ENCODE measurements around the gene PTPRCAP. TPM values are rescaled to one million over a fixed set of nuclear protein-coding genes. Genes with fewer than 3 reads are reported as not detected.

The PTPRCAP gene
- total RNA-seq, 4 donors from 2014 or later, result 13.2 to 78.9 (median 53.9) TPM

DNA sequence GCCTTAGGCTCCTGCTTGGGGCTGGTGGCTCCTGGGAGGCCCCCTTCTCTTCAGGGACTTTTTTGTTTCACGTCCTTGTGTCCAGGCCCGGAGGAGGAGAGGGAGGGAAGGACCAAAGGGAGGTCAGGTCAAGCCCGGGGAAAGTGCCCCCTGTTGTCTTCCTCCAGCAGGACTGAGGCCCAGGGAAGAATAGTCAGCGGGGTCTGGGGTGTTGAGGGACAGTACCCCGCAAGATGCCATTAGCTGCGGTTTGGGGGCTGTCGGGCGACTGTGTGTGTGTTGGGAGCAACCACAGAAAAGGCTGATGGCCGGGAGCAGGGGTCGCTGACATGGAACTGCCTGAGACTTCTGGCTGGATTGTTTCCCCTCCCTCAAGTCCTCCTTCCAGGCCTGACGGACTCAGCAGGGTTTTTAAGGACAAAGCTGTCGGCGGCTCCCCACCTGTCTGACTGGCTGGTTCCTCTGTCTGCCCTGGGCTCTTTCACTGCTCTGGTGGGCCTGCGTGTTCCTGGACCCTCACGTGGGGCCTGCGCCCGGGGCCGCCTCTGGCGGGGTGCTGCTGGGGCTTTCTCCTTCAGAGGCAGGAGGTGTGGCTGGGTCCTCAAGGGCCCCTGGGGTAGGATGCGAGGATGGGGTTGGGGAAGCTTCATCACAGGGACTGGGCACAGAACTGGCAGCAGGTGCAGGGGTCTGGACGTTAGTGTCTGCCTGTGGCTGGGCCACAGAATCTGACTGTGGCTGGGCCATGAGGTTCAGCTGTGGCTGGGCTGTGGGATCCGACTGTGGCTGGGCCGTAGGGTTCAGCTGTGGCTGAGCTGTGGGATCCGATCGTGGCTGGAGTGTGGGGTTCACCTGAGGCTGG lies 13.5 kb upstream of the PTPRCAP start:
- Histone ChIP-seq H3K4me3 (no peak overlapping the region), H3K36me3 (no peaks in the 10 kb centered on the region), H3K9me3 (no peaks in the 10 kb centered on the region), H3K27ac (no peak overlapping the region), H3K4me1 (no peaks in the 10 kb centered on the region), H3K27me3 (no peaks in the 10 kb centered on the region)
- intact Hi-C loops (cut with DNase I; ENCODE audit: low total_unique reads), result no loop called here
- 87 to 100% methylated on average over 6 to 25 of the region's 25 CpGs for WGBS, 2 donors (ENCODE audit: low coverage in 1 of 2)
- no peak for DNase-seq
- TF ChIP-seq, protein P1, sequence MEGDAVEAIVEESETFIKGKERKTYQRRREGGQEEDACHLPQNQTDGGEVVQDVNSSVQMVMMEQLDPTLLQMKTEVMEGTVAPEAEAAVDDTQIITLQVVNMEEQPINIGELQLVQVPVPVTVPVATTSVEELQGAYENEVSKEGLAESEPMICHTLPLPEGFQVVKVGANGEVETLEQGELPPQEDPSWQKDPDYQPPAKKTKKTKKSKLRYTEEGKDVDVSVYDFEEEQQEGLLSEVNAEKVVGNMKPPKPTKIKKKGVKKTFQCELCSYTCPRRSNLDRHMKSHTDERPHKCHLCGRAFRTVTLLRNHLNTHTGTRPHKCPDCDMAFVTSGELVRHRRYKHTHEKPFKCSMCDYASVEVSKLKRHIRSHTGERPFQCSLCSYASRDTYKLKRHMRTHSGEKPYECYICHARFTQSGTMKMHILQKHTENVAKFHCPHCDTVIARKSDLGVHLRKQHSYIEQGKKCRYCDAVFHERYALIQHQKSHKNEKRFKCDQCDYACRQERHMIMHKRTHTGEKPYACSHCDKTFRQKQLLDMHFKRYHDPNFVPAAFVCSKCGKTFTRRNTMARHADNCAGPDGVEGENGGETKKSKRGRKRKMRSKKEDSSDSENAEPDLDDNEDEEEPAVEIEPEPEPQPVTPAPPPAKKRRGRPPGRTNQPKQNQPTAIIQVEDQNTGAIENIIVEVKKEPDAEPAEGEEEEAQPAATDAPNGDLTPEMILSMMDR (IDR thresholded peaks at IDR 0.05), result no peak
- TF ChIP-seq EP300 (IDR thresholded peaks at IDR 0.05; ENCODE audit: low read depth), result no peak
- no peak for TF ChIP-seq POLR2A (IDR thresholded peaks at IDR 0.05)
- TF ChIP-seq POLR2AphosphoS5 (IDR thresholded peaks at IDR 0.05), result no peak
- in situ Hi-C loops (cut with MboI; ENCODE audit: low pct_ligation_motif_present in 1 of 4, low pct_unique_long_range_greater_than_20kb in 1 of 4, low sequenced_read_pairs in 3 of 4), result no loop called here

GRCh38 chr11:67449116-67449844 lies 11.8 kb upstream of the PTPRCAP start:
- Histone ChIP-seq H3K4me1 (peaks cover 0 to 11% (median 8%) of the 10 kb centered on the region in 4 donors), H3K27ac (peak overlapping the region in 1 of 4 donors; percentile 46), H3K4me3 (no peak overlapping the region), H3K9me3 (no peaks in the 10 kb centered on the region), H3K36me3 (no peaks in the 10 kb centered on the region), H3K27me3 (no peaks in the 10 kb centered on the region)
- DNase-seq, result no peak
- intact Hi-C loops (cut with DNase I; ENCODE audit: low total_unique reads) (no loop called here), in situ Hi-C loops (cut with MboI; ENCODE audit: low pct_ligation_motif_present in 1 of 4, low pct_unique_long_range_greater_than_20kb in 1 of 4, low sequenced_read_pairs in 3 of 4) (no loop called here)
- 55% methylated on average over 9 of the region's 9 CpGs; no CpG with 5 or more reads in 1 of the 2 donors for WGBS, 2 donors (ENCODE audit: low coverage in 1 of 2)
- TF ChIP-seq POLR2A (IDR thresholded peaks at IDR 0.05), result no peak
- TF ChIP-seq EP300 (IDR thresholded peaks at IDR 0.05; ENCODE audit: low read depth), result no peak
- TF ChIP-seq, protein P1 (IDR thresholded peaks at IDR 0.05), result no peak
- no peak for TF ChIP-seq POLR2AphosphoS5 (IDR thresholded peaks at IDR 0.05)

- Histone ChIP-seq H3K36me3 (no peaks in the 10 kb centered on the region), H3K27me3 (no peaks in the 10 kb centered on the region), H3K27ac (no peak overlapping the region), H3K4me3 (no peak overlapping the region), H3K9me3 (no peaks in the 10 kb centered on the region), H3K4me1 (peaks cover 0 to 16% (median 11%) of the 10 kb centered on the region in 4 donors)
- in situ Hi-C loops (cut with MboI; ENCODE audit: low pct_ligation_motif_present in 1 of 4, low pct_unique_long_range_greater_than_20kb in 1 of 4, low sequenced_read_pairs in 3 of 4), result no loop called here
- TF ChIP-seq POLR2AphosphoS5 (IDR thresholded peaks at IDR 0.05), result no peak
- no peak for TF ChIP-seq POLR2A (IDR thresholded peaks at IDR 0.05)
- TF ChIP-seq, protein P1 (IDR thresholded peaks at IDR 0.05), result no peak
- no peak for TF ChIP-seq EP300 (IDR thresholded peaks at IDR 0.05; ENCODE audit: low read depth)
- 82 to 89% methylated on average over 5 to 6 of the region's 7 CpGs for WGBS, 2 donors (ENCODE audit: low coverage in 1 of 2)
- intact Hi-C loops (cut with DNase I; ENCODE audit: low total_unique reads), result no loop called here
- DNase-seq, result no peak
Observed at GRCh38 chr11:67448220-67448609, 10.7 kb upstream of the PTPRCAP start.

GRCh38 chr11:67445515-67445914 lies 8.0 kb upstream of the PTPRCAP start:
- Histone ChIP-seq H3K27ac (no peak overlapping the region), H3K9me3 (no peaks in the 10 kb centered on the region), H3K4me3 (no peak overlapping the region), H3K36me3 (no peaks in the 10 kb centered on the region), H3K4me1 (peaks cover 8 to 37% (median 22%) of the 10 kb centered on the region in 4 donors), H3K27me3 (no peaks in the 10 kb centered on the region)
- WGBS, 2 donors (ENCODE audit: low coverage in 1 of 2), result 82 to 90% methylated on average over 2 to 5 of the region's 5 CpGs
- TF ChIP-seq POLR2AphosphoS5 (IDR thresholded peaks at IDR 0.05), result no peak
- TF ChIP-seq, protein P1 (IDR thresholded peaks at IDR 0.05), result no peak
- no peak for TF ChIP-seq POLR2A (IDR thresholded peaks at IDR 0.05)
- no peak for TF ChIP-seq EP300 (IDR thresholded peaks at IDR 0.05; ENCODE audit: low read depth)
- DNase-seq, result no peak
- in situ Hi-C loops (cut with MboI; ENCODE audit: low pct_ligation_motif_present in 1 of 4, low pct_unique_long_range_greater_than_20kb in 1 of 4, low sequenced_read_pairs in 3 of 4) (no loop called here), intact Hi-C loops (cut with DNase I; ENCODE audit: low total_unique reads) (no loop called here)

All from transverse colon (tissue), 4 donors.